HepG2 (cell line): Measurements from ENCODE around the gene UGT2B11. TPM values are rescaled to one million over a fixed set of nuclear protein-coding genes. Genes with fewer than 3 reads are reported as not detected.

Experiments
- AHDC1 ChIP-seq: sonication (generic); formaldehyde crosslinking; IDR thresholded peaks from 2 replicates; pipeline ENCODE4 v1.5.1; 2020; ENCODE audit warnings: mild to moderate bottlenecking, missing genetic modification reagents, borderline replicate concordance
- ARID3A ChIP-seq: IDR thresholded peaks from 2 replicates; pipeline ENCODE4 v1.6.1; 2012; ENCODE audit warnings: low read depth, low read length, improper control_type of control experiment
- ATF4 ChIP-seq, 2 experiments: fragments of 450-650 bp in 1 of 2; sonication (generic) in 1 of 2; formaldehyde crosslinking; IDR thresholded peaks; 2 replicates each; pipeline versions ENCODE4 v1.5.0 to v1.8.0; 2020 to 2022; ENCODE audit warnings: mild to moderate bottlenecking in 1 of 2, missing genetic modification reagents in 1 of 2
- BCL6 ChIP-seq: IDR thresholded peaks from 2 replicates; pipeline ENCODE4 v1.6.1; 2016; ENCODE audit warnings: missing genetic modification reagents, missing compliant biosample characterization
- CEBPB ChIP-seq: IDR thresholded peaks from 2 replicates; pipeline ENCODE4 v1.6.1; 2011; ENCODE audit warnings: low read depth, low read length, improper control_type of control experiment, borderline replicate concordance
- FOXA3 ChIP-seq: IDR thresholded peaks from 2 replicates; pipeline ENCODE4 v1.6.1; 2016; ENCODE audit warnings: missing genetic modification reagents, missing compliant biosample characterization
- GATAD2A ChIP-seq: IDR thresholded peaks from 2 replicates; pipeline ENCODE4 v1.6.1; 2016
- HDAC1 ChIP-seq: sonication (generic); formaldehyde crosslinking; IDR thresholded peaks from 2 replicates; pipeline ENCODE4 v1.5.1; 2020; ENCODE audit warnings: mild to moderate bottlenecking, missing genetic modification reagents
- HNF1A ChIP-seq, 2 experiments: sonication (generic) in 1 of 2; formaldehyde crosslinking in 1 of 2; IDR thresholded peaks; 2 replicates each; pipeline versions ENCODE4 v1.4.0 to v1.6.1; 2016 to 2020; ENCODE audit warnings: borderline replicate concordance in 1 of 2, low read depth in 1 of 2, mild to moderate bottlenecking in 1 of 2, missing genetic modification reagents in 1 of 2
- HOMEZ ChIP-seq: IDR thresholded peaks from 2 replicates; pipeline ENCODE4 v1.6.1; 2016; ENCODE audit warnings: low read depth
- KLF16 ChIP-seq, 2 experiments: sonication (generic) in 1 of 2; formaldehyde crosslinking in 1 of 2; IDR thresholded peaks; 2 replicates each; pipeline versions ENCODE4 v1.6.1 to v1.8.0; 2016 to 2023; ENCODE audit warnings: missing genetic modification reagents in 2 of 2, missing compliant biosample characterization in 1 of 2
- MED1 ChIP-seq: sonication (generic); formaldehyde crosslinking; IDR thresholded peaks from 2 replicates; pipeline ENCODE4 v1.4.0; 2020; ENCODE audit warnings: missing genetic modification reagents
- NCOA2 ChIP-seq: sonication (generic); formaldehyde crosslinking; IDR thresholded peaks from 2 replicates; pipeline ENCODE4 v1.8.0; 2022; ENCODE audit warnings: inconsistent platforms
- PHF21A ChIP-seq: sonication (generic); formaldehyde crosslinking; IDR thresholded peaks from 2 replicates; pipeline ENCODE4 v1.5.0; 2020; ENCODE audit warnings: mild to moderate bottlenecking, missing genetic modification reagents
- polyA plus RNA-seq, 8 experiments: library from polyadenylated mRNA; depleted of rRNA in 3 of 8; stranded (reverse) in 7 of 8; unstranded in 1 of 8; fragments of >200 nt; fragmentation: Illumina TruSeq in 4 of 8; extraction: Trizol in 4 of 8; gene quantifications; 2 replicates each; pipeline versions ENCODE4 v1.2.1 to v1.2.3, GENCODE V29; 2011 to 2016; ENCODE audit warnings: low read depth in 4 of 8, missing spikeins in 1 of 8, mixed read lengths in 1 of 8; ENCODE audit not compliant: insufficient read depth in 1 of 8
- total RNA-seq, 5 experiments: library from RNA; depleted of rRNA; stranded (reverse); fragments of >200 nt; fragmentation: Illumina TruSeq; extraction: Trizol; gene quantifications; 2 replicates each; pipeline ENCODE4 v1.2.3, GENCODE V29; 2016; ENCODE audit warnings: low read depth in 1 of 5

UGT2B11 gene
- total and polyA plus RNA-seq, 2 of the 13 experiments (the other 11 are each of a cell fraction or from before 2014, with no cell fraction given): 1.4 to 2.1 TPM

GRCh38 chr4:69179817-69180216 is 34.7 kb downstream of the UGT2B11 start (continued):
- TF ChIP-seq HOMEZ (peak; percentile 99), KLF16 (CRISPR knock-in tag; IDR thresholded peaks at IDR 0.05) (0 out of 4 replicates have a peak, but pooled peaks of 1 of the 2 experiments have one; percentile 51), GATAD2A (peak; percentile 85), FOXA3 (CRISPR knock-in tag) (peak; percentile 71), HNF1A (IDR thresholded peaks at IDR 0.05; ENCODE audit: low read depth) (peak; percentile 86), HNF1A (CRISPR knock-in tag; IDR thresholded peaks at IDR 0.05; ENCODE audit: borderline replicate concordance) (peak; percentile 56; the same call in 1 of the 2 replicates), AHDC1 (CRISPR knock-in tag) (peak; percentile 91; the same call in 1 of the 2 replicates), ATF4 (CRISPR knock-in tag; IDR thresholded peaks at IDR 0.05) (peak in 1 of 2 experiments; percentile 61; a peak in 2 of 4 replicates), BCL6 (CRISPR knock-in tag) (peak; percentile 75), NCOA2 (CRISPR knock-in tag) (peak; percentile 64; the same call in 1 of the 2 replicates), ARID3A (peak; percentile 77; the same call in 1 of the 2 replicates), PHF21A (CRISPR knock-in tag) (0 out of 2 replicates have a peak, but pooled peaks have one; percentile 24), HDAC1 (CRISPR knock-in tag) (0 out of 2 replicates have a peak, but pooled peaks have one; percentile 40), CEBPB (peak; percentile 70), MED1 (CRISPR knock-in tag) (0 out of 2 replicates have a peak, but pooled peaks have one; percentile 33)
